K562 (cell line): ENCODE measurements around the gene CD109. TPM values are rescaled to one million over a fixed set of nuclear protein-coding genes. Genes with fewer than 3 reads are reported as not detected.

Experiments
- ATF1 ChIP-seq, 2 experiments: fragments of 450-650 bp in 1 of 2; IDR thresholded peaks; 2 replicates each; pipeline ENCODE4 v1.6.1; 2016; ENCODE audit warnings: missing compliant biosample characterization in 1 of 2, missing genetic modification characterization in 1 of 2
- ATF7 ChIP-seq: fragments of 450-650 bp; IDR thresholded peaks from 2 replicates; pipeline ENCODE4 v1.7.1; 2014; ENCODE audit warnings: mild to moderate bottlenecking, moderate library complexity
- E2F5 ChIP-seq: sonication (generic); formaldehyde crosslinking; IDR thresholded peaks from 2 replicates; pipeline ENCODE4 v1.8.0; 2022; ENCODE audit warnings: mild to moderate bottlenecking, missing genetic modification reagents
- ELF4 ChIP-seq: fragments of 450-650 bp; formaldehyde crosslinking; IDR thresholded peaks from 2 replicates; pipeline ENCODE4 v1.4.0; 2022; ENCODE audit warnings: missing genetic modification characterization
- EP300 ChIP-seq: IDR thresholded peaks from 2 replicates; pipeline ENCODE4 v1.6.1; 2012; ENCODE audit warnings: low read length, improper control_type of control experiment
- FIP1L1 ChIP-seq: fragments of 200-400 bp; formaldehyde crosslinking; IDR thresholded peaks from 2 replicates; pipeline ENCODE4 v1.6.1; 2018; ENCODE audit warnings: mild to moderate bottlenecking, low read depth, low read length; ENCODE audit not compliant: poor library complexity, severe bottlenecking
- GTF2E2 ChIP-seq: fragments of 200-800 bp; sonication (Bioruptor generic); IDR thresholded peaks from 2 replicates; pipeline ENCODE4 v1.6.1; 2016; ENCODE audit warnings: missing genetic modification characterization, missing compliant biosample characterization
- HLTF ChIP-seq: fragments of 450-650 bp; IDR thresholded peaks from 2 replicates; pipeline ENCODE4 v1.6.1; 2016
- KLF1 ChIP-seq: fragments of 450-650 bp; IDR thresholded peaks from 2 replicates; pipeline ENCODE4 v1.6.1; 2016; ENCODE audit warnings: missing genetic modification characterization, missing compliant biosample characterization
- PHF21A ChIP-seq: fragments of 450-650 bp; IDR thresholded peaks from 2 replicates; pipeline ENCODE4 v1.6.1; 2017; ENCODE audit warnings: low read depth, borderline replicate concordance
- SIX5 ChIP-seq, 2 experiments: IDR thresholded peaks; 2 replicates each; pipeline ENCODE4 v1.6.1; 2011; ENCODE audit warnings: low read length in 2 of 2, borderline replicate concordance in 1 of 2, low read depth in 1 of 2, mild to moderate bottlenecking in 1 of 2, moderate library complexity in 1 of 2; ENCODE audit not compliant: insufficient read depth in 1 of 2
- ZBTB40 ChIP-seq, 2 experiments: fragments of 450-650 bp in 1 of 2; sonication (generic) in 1 of 2; formaldehyde crosslinking in 1 of 2; IDR thresholded peaks; 2 replicates each; pipeline versions ENCODE4 v1.7.1 to v1.9.0; 2016 to 2022; ENCODE audit warnings: inconsistent platforms in 1 of 2, mild to moderate bottlenecking in 1 of 2, missing genetic modification reagents in 1 of 2
- ZEB2 ChIP-seq: fragments of 450-650 bp; IDR thresholded peaks from 2 replicates; pipeline ENCODE4 v1.6.1; 2016
- polyA plus RNA-seq, 8 experiments: library from polyadenylated mRNA; depleted of rRNA in 4 of 8; stranded (reverse) in 5 of 8; unstranded in 3 of 8; fragments of >200 nt; fragmentation: Nextera tagmentation in 2 of 8; fragmentation: Illumina TruSeq in 1 of 8; extraction: Ambion mirVana in 2 of 8; extraction: Trizol in 1 of 8; gene quantifications; 2 replicates each; pipeline versions ENCODE4 v1.2.1 to v1.2.3, GENCODE V29; 2011 to 2014; ENCODE audit warnings: inconsistent platforms in 1 of 8, missing spikeins in 1 of 8
- total RNA-seq, 7 experiments: library from RNA; depleted of rRNA in 6 of 7; stranded (reverse); fragments of >200 nt in 6 of 7; fragmentation: Illumina TruSeq in 2 of 7; extraction: Trizol in 2 of 7; gene quantifications; 2 replicates each; pipeline versions ENCODE4 v1.2.1 to v1.2.3, GENCODE V29; 2011 to 2021; ENCODE audit warnings: low replicate concordance in 1 of 7
- TF ChIP-seq, protein P1 (sequence below): fragments of 450-650 bp; formaldehyde crosslinking; IDR thresholded peaks from 2 replicates; pipeline ENCODE4 v1.4.0; 2022; ENCODE audit warnings: missing genetic modification characterization
- TF ChIP-seq, protein P2 (sequence below): fragments of 250-450 bp; sonication (Bioruptor Pico); IDR thresholded peaks from 2 replicates; pipeline ENCODE4 v1.8.0; 2022; ENCODE audit warnings: moderate library complexity, mild to moderate bottlenecking, inconsistent platforms

The CD109 gene
- total and polyA plus RNA-seq, 9 of the 15 experiments (the other 6 are each of a cell fraction or from before 2014, with no cell fraction given): under 0.01 to 0.22 (median 0.11) TPM

GRCh38 chr6:73653571-73654424 is 42.2 kb upstream of the CD109 start, which contains the start of gene SLC17A5 (continued):
- TF ChIP-seq ZBTB40 (IDR thresholded peaks at IDR 0.05) (no peak; the same call in 1 of the 2 replicates), ZBTB40 (CRISPR knock-in tag; IDR thresholded peaks at IDR 0.05) (no peak), HLTF (no peak), PHF21A (no peak), ATF7 (peak; percentile 49), ELF4 (CRISPR knock-in tag) (no peak), KLF1 (tag) (no peak), ATF1 (CRISPR knock-in tag; IDR thresholded peaks at IDR 0.05) (no peak), ATF1 (tag; IDR thresholded peaks at IDR 0.05) (peak; percentile 84), GTF2E2 (tag) (0 out of 2 replicates have a peak, but pooled peaks have one; percentile 51), SIX5 (IDR thresholded peaks at IDR 0.05; ENCODE audit: borderline replicate concordance in 1 of 2, insufficient read depth in 1 of 2, low read depth in 1 of 2, low read length in 2 of 2) (peak in 1 of 2 experiments; percentile 41; a peak in 1 of 4 replicates), EP300 (no peak; the same call in 1 of the 2 replicates), E2F5 (CRISPR knock-in tag) (peak; percentile 24; the same call in 1 of the 2 replicates), ZEB2 (no peak), FIP1L1 (peak; percentile 66)
- TF ChIP-seq, protein P1, sequence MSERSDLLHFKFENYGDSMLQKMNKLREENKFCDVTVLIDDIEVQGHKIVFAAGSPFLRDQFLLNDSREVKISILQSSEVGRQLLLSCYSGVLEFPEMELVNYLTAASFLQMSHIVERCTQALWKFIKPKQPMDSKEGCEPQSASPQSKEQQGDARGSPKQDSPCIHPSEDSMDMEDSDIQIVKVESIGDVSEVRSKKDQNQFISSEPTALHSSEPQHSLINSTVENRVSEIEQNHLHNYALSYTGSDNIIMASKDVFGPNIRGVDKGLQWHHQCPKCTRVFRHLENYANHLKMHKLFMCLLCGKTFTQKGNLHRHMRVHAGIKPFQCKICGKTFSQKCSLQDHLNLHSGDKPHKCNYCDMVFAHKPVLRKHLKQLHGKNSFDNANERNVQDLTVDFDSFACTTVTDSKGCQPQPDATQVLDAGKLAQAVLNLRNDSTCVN (CRISPR knock-in tag): no peak
- TF ChIP-seq, protein P2, sequence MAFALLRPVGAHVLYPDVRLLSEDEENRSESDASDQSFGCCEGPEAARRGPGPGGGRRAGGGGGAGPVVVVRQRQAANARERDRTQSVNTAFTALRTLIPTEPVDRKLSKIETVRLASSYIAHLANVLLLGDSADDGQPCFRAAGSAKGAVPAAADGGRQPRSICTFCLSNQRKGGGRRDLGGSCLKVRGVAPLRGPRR (CRISPR knock-in tag): no peak
